GM23338 (cell line): ENCODE measurements around the gene HSPA12A. TPM values are rescaled to one million over a fixed set of nuclear protein-coding genes. Genes with fewer than 3 reads are reported as not detected.

Experiments
- ATAC-seq: fragments of 200-7000 bp; cut with Tn5 transposase; 3 replicates; pipeline ENCODE4 v1.9.1; 2020
- DNase-seq: peaks from one replicate; pipeline ENCODE4 v3.0.0-alpha.2; 2015; ENCODE audit warnings: low spot score
- H2AFZ ChIP-seq: fragments of 200-600 bp; sonication (generic); 2 replicates; pipeline ENCODE4 v1.8.0; 2016; ENCODE audit warnings: antibody characterized with exemption, mild to moderate bottlenecking, moderate library complexity
- H3F3A ChIP-seq: fragments of 200-600 bp; sonication (generic); replicated peaks from 2 replicates; pipeline ENCODE4 v1.8.0; 2017; ENCODE audit warnings: antibody characterized with exemption, mixed run types, low read depth
- H3K27ac ChIP-seq: fragments of 200-600 bp; sonication (generic); 2 replicates; pipeline ENCODE4 v1.6.1; 2016; ENCODE audit warnings: low read depth
- H3K27me3 ChIP-seq: fragments of 200-600 bp; sonication (generic); 2 replicates; pipeline ENCODE4 v1.8.0; 2016; ENCODE audit warnings: mild to moderate bottlenecking, mixed run types, moderate library complexity; ENCODE audit not compliant: insufficient read depth
- H3K36me3 ChIP-seq: fragments of 200-600 bp; sonication (generic); 2 replicates; pipeline ENCODE4 v1.8.0; 2016; ENCODE audit warnings: mild to moderate bottlenecking; ENCODE audit not compliant: insufficient read depth
- H3K4me1 ChIP-seq: fragments of 200-600 bp; sonication (generic); 2 replicates; pipeline ENCODE4 v1.8.0; 2016; ENCODE audit warnings: mild to moderate bottlenecking, moderate library complexity; ENCODE audit not compliant: insufficient read depth
- H3K4me2 ChIP-seq: fragments of 200-600 bp; sonication (generic); 2 replicates; pipeline ENCODE4 v1.7.1; 2017; ENCODE audit warnings: mixed run types
- H3K4me3 ChIP-seq: fragments of 200-600 bp; sonication (generic); 2 replicates; pipeline ENCODE4 v1.6.1; 2016; ENCODE audit warnings: mixed run types
- H3K79me2 ChIP-seq: fragments of 200-600 bp; sonication (generic); replicated peaks from 2 replicates; pipeline ENCODE4 v1.8.0; 2017; ENCODE audit warnings: mild to moderate bottlenecking; ENCODE audit not compliant: insufficient read depth
- H3K9me2 ChIP-seq: fragments of 200-600 bp; sonication (generic); 2 replicates; pipeline ENCODE4 v1.8.0; 2017; ENCODE audit not compliant: insufficient read depth
- H4K20me1 ChIP-seq: fragments of 200-600 bp; sonication (generic); replicated peaks from 2 replicates; pipeline ENCODE4 v1.8.0; 2017; ENCODE audit warnings: mild to moderate bottlenecking; ENCODE audit not compliant: insufficient read depth
- H3K27ac Mint-ChIP-seq: 2 replicates; pipeline ENCODE4 v1.8.0; 2020; ENCODE audit warnings: inconsistent platforms, mild to moderate bottlenecking, moderate library complexity, mixed read lengths
- H3K27me3 Mint-ChIP-seq: 3 replicates; pipeline ENCODE4 v1.8.0; 2022; ENCODE audit warnings: low read depth, mild to moderate bottlenecking, moderate library complexity, mixed read lengths, inconsistent platforms; ENCODE audit not compliant: insufficient read depth, poor library complexity
- H3K36me3 Mint-ChIP-seq: 3 replicates; pipeline ENCODE4 v1.8.0; 2021; ENCODE audit warnings: low read depth, mild to moderate bottlenecking, inconsistent platforms, moderate library complexity, mixed read lengths
- H3K4me1 Mint-ChIP-seq: 3 replicates; pipeline ENCODE4 v1.8.0; 2020; ENCODE audit warnings: mild to moderate bottlenecking, inconsistent platforms, mixed read lengths
- H3K4me3 Mint-ChIP-seq: 3 replicates; pipeline ENCODE4 v1.8.0; 2021; ENCODE audit warnings: moderate library complexity, mild to moderate bottlenecking, inconsistent platforms, mixed read lengths
- H3K9me3 Mint-ChIP-seq: 3 replicates; pipeline ENCODE4 v1.8.0; 2020; ENCODE audit warnings: moderate library complexity, mild to moderate bottlenecking, inconsistent platforms, mixed read lengths
- CREB1 ChIP-seq: fragments of 250-450 bp; sonication (Bioruptor Pico); IDR thresholded peaks from 2 replicates; pipeline ENCODE4 v1.5.0; 2020; ENCODE audit warnings: low read depth, mild to moderate bottlenecking, moderate library complexity
- CTCF ChIP-seq, 2 experiments: fragments of 200-600 bp in 1 of 2; sonication (generic) in 1 of 2; conservative IDR thresholded peaks; 2 replicates each; pipeline versions ENCODE4 v1.5.1 to v1.6.1; 2016 to 2017; ENCODE audit warnings: antibody characterized with exemption in 2 of 2, low read depth in 2 of 2, mild to moderate bottlenecking in 2 of 2, moderate library complexity in 1 of 2
- EZH2 ChIP-seq: fragments of 200-600 bp; sonication (generic); IDR thresholded peaks from one replicate; pipeline ENCODE4 v1.8.0; 2017; ENCODE audit warnings: antibody characterized with exemption, mild to moderate bottlenecking, low read depth; ENCODE audit not compliant: unreplicated experiment
- JUNB ChIP-seq: IDR thresholded peaks from one replicate; pipeline ENCODE4 v1.6.1; 2016; ENCODE audit warnings: antibody characterized with exemption; ENCODE audit not compliant: unreplicated experiment
- NANOG ChIP-seq: IDR thresholded peaks from 2 replicates; pipeline ENCODE4 v1.6.1; 2016; ENCODE audit warnings: antibody characterized with exemption, borderline replicate concordance
- POLR2AphosphoS5 ChIP-seq: IDR thresholded peaks from 2 replicates; pipeline ENCODE4 v1.6.1; 2016; ENCODE audit warnings: antibody characterized with exemption, low read depth
- REST ChIP-seq: IDR thresholded peaks from one replicate; pipeline ENCODE4 v1.6.1; 2018; ENCODE audit warnings: antibody characterized with exemption; ENCODE audit not compliant: unreplicated experiment
- STAT1 ChIP-seq: IDR thresholded peaks from one replicate; pipeline ENCODE4 v1.6.1; 2016; ENCODE audit warnings: antibody characterized with exemption; ENCODE audit not compliant: unreplicated experiment
- ZNF114 ChIP-seq: fragments of 250-450 bp; sonication (Bioruptor Pico); IDR thresholded peaks from 2 replicates; pipeline ENCODE4 v1.5.0; 2020; ENCODE audit warnings: mild to moderate bottlenecking, moderate library complexity
- ZNF331 ChIP-seq: fragments of 250-450 bp; sonication (Bioruptor Pico); IDR thresholded peaks from 2 replicates; pipeline ENCODE4 v1.5.0; 2020; ENCODE audit warnings: low read depth, mild to moderate bottlenecking, moderate library complexity
- ZNF462 ChIP-seq: fragments of 250-450 bp; sonication (Bioruptor Pico); IDR thresholded peaks from 2 replicates; pipeline ENCODE4 v1.5.0; 2020; ENCODE audit warnings: mild to moderate bottlenecking, moderate library complexity
- polyA plus RNA-seq: library from polyadenylated mRNA; unstranded; fragments of >200 nt; fragmentation: Nextera tagmentation; extraction: Ambion mirVana; gene quantifications from 2 replicates; pipeline ENCODE4 v1.2.1, GENCODE V29; 2016
- total RNA-seq: library from RNA; depleted of rRNA; stranded (reverse); fragments of >200 nt; shearing (Covaris generic); gene quantifications from 2 replicates; pipeline ENCODE4 v1.2.3, GENCODE V29; 2014

The HSPA12A gene
- total and polyA plus RNA-seq, 2 experiments from 2014 or later, result 4.4 to 6.3 TPM

DNA sequence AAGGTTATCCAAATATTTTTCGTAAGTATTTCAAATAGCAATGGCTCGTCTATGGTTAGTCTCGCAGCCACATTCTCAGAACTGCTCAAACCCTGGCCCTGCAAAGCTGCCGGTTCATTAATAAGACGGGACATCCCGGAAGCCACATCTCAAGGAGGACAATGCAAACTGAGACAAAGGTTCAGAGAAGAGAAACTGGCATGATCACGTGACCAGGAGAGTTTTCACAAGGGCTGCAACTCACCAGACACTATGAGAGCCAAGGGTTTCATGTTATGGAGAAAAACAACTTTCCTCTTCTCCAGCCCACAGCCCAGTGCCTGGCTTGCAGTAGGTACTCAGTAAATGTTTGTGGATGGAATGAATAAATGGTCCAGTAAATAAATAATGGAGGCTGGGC is 5.0 kb upstream of the HSPA12A start:
- DNase-seq (no peak), ATAC-seq (no peak)
- no peak overlapping the region for H3K4me2 ChIP-seq
- Mint-ChIP-seq H3K9me3 (peaks cover 3% of the 10 kb centered on the region; the same call in 1 of the 3 replicates), H3K27ac (no peak overlapping the region), H3K4me3 (no peak overlapping the region), H3K27me3 (peaks cover 31% of the 10 kb centered on the region), H3K36me3 (no peaks in the 10 kb centered on the region), H3K4me1 (peaks cover 4% of the 10 kb centered on the region; the same call in 1 of the 3 replicates)
- no peaks in the 10 kb centered on the region for H3K9me2 ChIP-seq
- H3K36me3 ChIP-seq, result no peaks in the 10 kb centered on the region
- H3K79me2 ChIP-seq, result no peaks in the 10 kb centered on the region
- TF ChIP-seq NANOG, result no peak
- peaks cover 27% of the 10 kb centered on the region for H3K27me3 ChIP-seq
- H3K4me1 ChIP-seq, result no peaks in the 10 kb centered on the region
- H3K27ac ChIP-seq, result no peak overlapping the region
- no peaks in the 10 kb centered on the region for H3F3A ChIP-seq
- no peak overlapping the region for H3K4me3 ChIP-seq
- no peak overlapping the region for H2AFZ ChIP-seq
- no peaks in the 10 kb centered on the region; the same call in 1 of the 2 replicates for H4K20me1 ChIP-seq

GRCh38 chr10:116744885-116745284 is 2.5 kb upstream of the HSPA12A start:
- Mint-ChIP-seq H3K27ac (no peak overlapping the region), H3K4me3 (no peak overlapping the region; the same call in 2 of the 3 replicates), H3K27me3 (peaks cover 46% of the 10 kb centered on the region), H3K36me3 (no peaks in the 10 kb centered on the region), H3K9me3 (peaks cover 3% of the 10 kb centered on the region; the same call in 1 of the 3 replicates), H3K4me1 (peaks cover 4% of the 10 kb centered on the region; the same call in 1 of the 3 replicates)
- Histone ChIP-seq H3K36me3 (no peaks in the 10 kb centered on the region), H3K9me2 (no peaks in the 10 kb centered on the region), H4K20me1 (no peaks in the 10 kb centered on the region; the same call in 1 of the 2 replicates), H3F3A (no peaks in the 10 kb centered on the region), H3K4me3 (no peak overlapping the region), H3K79me2 (no peaks in the 10 kb centered on the region), H3K27me3 (peaks cover 51% of the 10 kb centered on the region), H3K4me2 (no peak overlapping the region), H3K27ac (no peak overlapping the region), H2AFZ (no peak overlapping the region), H3K4me1 (no peaks in the 10 kb centered on the region; the same call in 1 of the 2 replicates)
- ATAC-seq, result no peak
- no peak for TF ChIP-seq POLR2AphosphoS5
- no peak for TF ChIP-seq ZNF114 (CRISPR knock-in tag)
- no peak for TF ChIP-seq CREB1 (CRISPR knock-in tag)
- TF ChIP-seq NANOG, result no peak
- no peak for TF ChIP-seq CTCF (conservative IDR thresholded peaks at IDR 0.05; ENCODE audit: low read depth in 2 of 2)
- TF ChIP-seq ZNF462 (CRISPR knock-in tag), result no peak
- TF ChIP-seq ZNF331, result no peak
- TF ChIP-seq JUNB, result no peak
- no peak for TF ChIP-seq REST
- no peak for TF ChIP-seq STAT1
- no peak for TF ChIP-seq EZH2
- DNase-seq, result no peak
